PC-3 (cell line): ENCODE results near the gene PLEKHO2.

Experiments used
- EZH2 ChIP-seq: fragments of 300-600 bp; sonication (generic); IDR thresholded peaks from one replicate; pipeline ENCODE4 v1.6.1; 2017; ENCODE audit warnings: antibody characterized with exemption, mild to moderate bottlenecking, low read length; ENCODE audit not compliant: unreplicated experiment
- TF ChIP-seq, protein P1 (sequence below): fragments of 300-600 bp; sonication (generic); conservative IDR thresholded peaks from 2 replicates; pipeline ENCODE4 v1.5.1; 2017; ENCODE audit warnings: antibody characterized with exemption, low read depth, mild to moderate bottlenecking, low read length

DNA sequence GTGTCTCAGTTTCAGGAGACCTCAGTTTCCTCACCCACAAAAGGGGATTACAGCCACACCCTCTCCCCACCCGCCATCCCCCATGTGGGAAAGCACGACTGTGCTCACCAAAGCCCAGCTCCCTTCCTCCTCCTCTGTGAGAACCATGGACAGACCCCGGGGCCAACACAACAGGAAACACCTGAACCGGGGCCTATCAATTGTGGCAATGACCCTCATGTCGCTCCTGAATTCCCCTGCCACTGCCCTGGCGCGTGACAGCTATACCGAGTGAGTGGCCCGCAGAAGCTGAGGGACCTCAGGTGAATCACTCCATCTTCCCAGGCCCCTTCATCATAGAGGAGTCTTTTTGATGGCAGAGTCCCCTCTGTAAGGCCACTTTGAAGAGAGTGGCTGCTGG lies 28.6 kb downstream of the PLEKHO2 start:
- TF ChIP-seq EZH2 = no peak
- TF ChIP-seq, protein P1, sequence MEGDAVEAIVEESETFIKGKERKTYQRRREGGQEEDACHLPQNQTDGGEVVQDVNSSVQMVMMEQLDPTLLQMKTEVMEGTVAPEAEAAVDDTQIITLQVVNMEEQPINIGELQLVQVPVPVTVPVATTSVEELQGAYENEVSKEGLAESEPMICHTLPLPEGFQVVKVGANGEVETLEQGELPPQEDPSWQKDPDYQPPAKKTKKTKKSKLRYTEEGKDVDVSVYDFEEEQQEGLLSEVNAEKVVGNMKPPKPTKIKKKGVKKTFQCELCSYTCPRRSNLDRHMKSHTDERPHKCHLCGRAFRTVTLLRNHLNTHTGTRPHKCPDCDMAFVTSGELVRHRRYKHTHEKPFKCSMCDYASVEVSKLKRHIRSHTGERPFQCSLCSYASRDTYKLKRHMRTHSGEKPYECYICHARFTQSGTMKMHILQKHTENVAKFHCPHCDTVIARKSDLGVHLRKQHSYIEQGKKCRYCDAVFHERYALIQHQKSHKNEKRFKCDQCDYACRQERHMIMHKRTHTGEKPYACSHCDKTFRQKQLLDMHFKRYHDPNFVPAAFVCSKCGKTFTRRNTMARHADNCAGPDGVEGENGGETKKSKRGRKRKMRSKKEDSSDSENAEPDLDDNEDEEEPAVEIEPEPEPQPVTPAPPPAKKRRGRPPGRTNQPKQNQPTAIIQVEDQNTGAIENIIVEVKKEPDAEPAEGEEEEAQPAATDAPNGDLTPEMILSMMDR = no peak
